Hepatocyte (in vitro differentiated cells): ENCODE data around the gene ADAMTSL1. TPM values are rescaled to one million over a fixed set of nuclear protein-coding genes. Genes with fewer than 3 reads are reported as not detected.

Experiments
- DNase-seq: peaks from one replicate; pipeline ENCODE4 v3.0.0-alpha.2; 2016; ENCODE audit warnings: low spot score
- H2AFZ ChIP-seq: fragments of 200-600 bp; sonication (generic); 2 replicates; pipeline ENCODE4 v1.6.0; 2016; ENCODE audit warnings: antibody characterized with exemption, mild to moderate bottlenecking
- H3K27ac ChIP-seq: fragments of 200-600 bp; sonication (generic); 2 replicates; pipeline ENCODE4 v1.5.1; 2016; ENCODE audit warnings: mild to moderate bottlenecking
- H3K27me3 ChIP-seq: fragments of 200-600 bp; sonication (generic); 2 replicates; pipeline ENCODE4 v1.6.1; 2016
- H3K36me3 ChIP-seq: fragments of 200-600 bp; sonication (generic); replicated peaks from 2 replicates; pipeline ENCODE4 v1.5.1; 2016; ENCODE audit warnings: low read depth; ENCODE audit not compliant: insufficient read depth
- H3K4me1 ChIP-seq: fragments of 200-600 bp; sonication (generic); 2 replicates; pipeline ENCODE4 v1.5.1; 2016; ENCODE audit warnings: mild to moderate bottlenecking, moderate library complexity; ENCODE audit not compliant: insufficient read depth
- H3K4me2 ChIP-seq: fragments of 200-600 bp; sonication (generic); 2 replicates; pipeline ENCODE4 v1.6.0; 2016
- H3K4me3 ChIP-seq: fragments of 200-600 bp; sonication (generic); 2 replicates; pipeline ENCODE4 v1.5.1; 2016; ENCODE audit warnings: mild to moderate bottlenecking
- H3K79me2 ChIP-seq: fragments of 200-600 bp; sonication (generic); 2 replicates; pipeline ENCODE4 v1.6.0; 2017; ENCODE audit warnings: mild to moderate bottlenecking
- H3K9me2 ChIP-seq: fragments of 200-600 bp; sonication (generic); replicated peaks from 2 replicates; pipeline ENCODE4 v1.6.0; 2017; ENCODE audit warnings: mild to moderate bottlenecking; ENCODE audit not compliant: insufficient read depth
- H3K9me3 ChIP-seq: fragments of 200-600 bp; sonication (generic); 2 replicates; pipeline ENCODE4 v1.5.1; 2016; ENCODE audit warnings: low read depth, mild to moderate bottlenecking
- H4K20me1 ChIP-seq: fragments of 200-600 bp; sonication (generic); 2 replicates; pipeline ENCODE4 v1.6.0; 2016; ENCODE audit warnings: mild to moderate bottlenecking; ENCODE audit not compliant: insufficient read depth, poor library complexity, severe bottlenecking
- EZH2 ChIP-seq: fragments of 200-600 bp; sonication (generic); IDR thresholded peaks from 2 replicates; pipeline ENCODE4 v1.6.1; 2016; ENCODE audit warnings: antibody characterized with exemption, mild to moderate bottlenecking, borderline replicate concordance
- EZH2phosphoT487 ChIP-seq: fragments of 200-600 bp; sonication (generic); IDR thresholded peaks from one replicate; pipeline ENCODE4 v1.6.1; 2018; ENCODE audit warnings: antibody characterized with exemption, mild to moderate bottlenecking, low read depth, moderate library complexity; ENCODE audit not compliant: unreplicated experiment, severe bottlenecking
- WGBS: methylation state at CpG from one replicate; pipeline ENCODE4 v1.1.6; 2016; ENCODE audit warnings: low lambda C conversion rate; ENCODE audit errors: missing lambda C conversion rate; 5-methylcytosine and 5-hydroxymethylcytosine counted together
- polyA plus RNA-seq: library from polyadenylated mRNA; unstranded; fragments of >200 nt; fragmentation: Nextera tagmentation; extraction: Ambion mirVana; gene quantifications from 2 replicates; pipeline ENCODE4 v1.2.1, GENCODE V29; 2016
- total RNA-seq: library from RNA; depleted of rRNA; stranded (reverse); fragments of >200 nt; gene quantifications from 2 replicates; pipeline ENCODE4 v1.2.3, GENCODE V29; 2014
- TF ChIP-seq, protein P1 (sequence below): fragments of 200-600 bp; sonication (generic); IDR thresholded peaks from 2 replicates; pipeline ENCODE4 v1.5.1; 2016; ENCODE audit warnings: antibody characterized with exemption, mild to moderate bottlenecking; ENCODE audit not compliant: poor library complexity

The ADAMTSL1 gene
- total and polyA plus RNA-seq, 2 experiments from 2014 or later = 7.2 to 24.0 TPM

DNA sequence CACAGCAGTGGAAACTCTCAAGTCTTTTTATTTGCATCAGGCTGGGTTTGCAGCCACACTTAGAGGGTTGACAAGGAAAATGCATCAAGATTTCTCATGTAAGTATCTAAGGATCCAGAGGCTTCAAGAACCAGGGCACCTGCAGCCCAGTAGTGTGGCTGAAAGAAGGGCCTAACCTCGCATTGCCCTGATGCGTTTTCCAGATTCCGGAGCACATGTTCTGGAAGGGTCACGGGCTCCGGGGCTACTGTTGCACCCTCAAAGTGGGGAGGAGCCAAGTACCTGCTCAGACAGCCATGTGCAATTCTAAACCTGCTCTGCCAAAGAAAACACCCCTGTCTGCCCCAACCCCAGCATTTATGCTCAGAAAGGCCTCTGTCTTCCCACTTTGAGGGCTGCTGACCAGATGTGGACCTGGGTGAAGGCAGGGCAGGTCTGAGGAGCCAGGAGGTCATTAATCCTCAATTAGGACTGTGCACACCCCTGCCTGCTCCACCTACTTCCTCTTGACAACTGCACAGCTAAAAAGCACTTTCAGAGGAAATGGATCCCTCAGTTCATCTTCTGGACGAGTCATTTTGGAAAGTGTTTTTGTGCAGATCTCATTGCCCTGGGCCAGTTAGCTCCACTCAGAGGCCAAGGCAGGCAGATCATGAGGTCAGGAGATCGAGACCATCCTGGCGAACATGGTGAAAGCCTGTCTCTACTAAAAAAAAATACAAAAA, 448.4 kb downstream of the ADAMTSL1 start:
- H4K20me1 ChIP-seq = no peaks in the 10 kb centered on the region
- no peaks in the 10 kb centered on the region for H3K4me1 ChIP-seq
- H3K27ac ChIP-seq = no peak overlapping the region
- DNase-seq = no peak
- no peaks in the 10 kb centered on the region for H3K9me2 ChIP-seq
- 87% methylated on average over 8 of the region's 8 CpGs for WGBS
- H3K27me3 ChIP-seq = no peaks in the 10 kb centered on the region
- TF ChIP-seq, protein P1, sequence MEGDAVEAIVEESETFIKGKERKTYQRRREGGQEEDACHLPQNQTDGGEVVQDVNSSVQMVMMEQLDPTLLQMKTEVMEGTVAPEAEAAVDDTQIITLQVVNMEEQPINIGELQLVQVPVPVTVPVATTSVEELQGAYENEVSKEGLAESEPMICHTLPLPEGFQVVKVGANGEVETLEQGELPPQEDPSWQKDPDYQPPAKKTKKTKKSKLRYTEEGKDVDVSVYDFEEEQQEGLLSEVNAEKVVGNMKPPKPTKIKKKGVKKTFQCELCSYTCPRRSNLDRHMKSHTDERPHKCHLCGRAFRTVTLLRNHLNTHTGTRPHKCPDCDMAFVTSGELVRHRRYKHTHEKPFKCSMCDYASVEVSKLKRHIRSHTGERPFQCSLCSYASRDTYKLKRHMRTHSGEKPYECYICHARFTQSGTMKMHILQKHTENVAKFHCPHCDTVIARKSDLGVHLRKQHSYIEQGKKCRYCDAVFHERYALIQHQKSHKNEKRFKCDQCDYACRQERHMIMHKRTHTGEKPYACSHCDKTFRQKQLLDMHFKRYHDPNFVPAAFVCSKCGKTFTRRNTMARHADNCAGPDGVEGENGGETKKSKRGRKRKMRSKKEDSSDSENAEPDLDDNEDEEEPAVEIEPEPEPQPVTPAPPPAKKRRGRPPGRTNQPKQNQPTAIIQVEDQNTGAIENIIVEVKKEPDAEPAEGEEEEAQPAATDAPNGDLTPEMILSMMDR = no peak
- no peak for TF ChIP-seq EZH2phosphoT487
- H3K36me3 ChIP-seq = no peaks in the 10 kb centered on the region
- H3K4me2 ChIP-seq = no peak overlapping the region
- no peak overlapping the region for H2AFZ ChIP-seq
- no peaks in the 10 kb centered on the region for H3K9me3 ChIP-seq
- no peak overlapping the region for H3K4me3 ChIP-seq
- H3K79me2 ChIP-seq = no peaks in the 10 kb centered on the region

DNA sequence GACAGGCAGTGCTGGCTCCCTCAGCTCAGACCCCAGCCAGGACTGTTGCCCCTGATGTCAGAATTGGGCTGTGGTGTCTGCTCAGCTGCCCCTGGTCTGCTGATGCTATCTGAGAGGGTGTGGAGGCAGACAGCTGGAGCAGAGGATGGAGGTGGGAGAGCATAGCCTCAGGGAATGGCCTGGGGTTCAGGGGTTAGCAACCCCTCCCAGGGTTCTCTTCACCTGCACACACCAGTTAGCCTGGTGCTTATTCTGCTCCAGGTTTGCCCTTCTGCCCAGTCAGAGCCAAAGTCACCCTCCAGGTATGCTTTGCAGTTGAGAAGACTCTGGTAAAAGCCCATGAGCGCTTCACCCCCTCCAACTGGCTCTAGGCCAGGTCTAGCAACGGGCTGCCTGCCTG, 449.2 kb downstream of the ADAMTSL1 start:
- Histone ChIP-seq H3K27me3 (no peaks in the 10 kb centered on the region), H3K4me1 (no peaks in the 10 kb centered on the region), H3K9me2 (no peaks in the 10 kb centered on the region), H3K9me3 (no peaks in the 10 kb centered on the region), H3K36me3 (no peaks in the 10 kb centered on the region), H2AFZ (no peak overlapping the region), H3K27ac (no peak overlapping the region), H3K79me2 (no peaks in the 10 kb centered on the region), H3K4me3 (no peak overlapping the region), H4K20me1 (no peaks in the 10 kb centered on the region), H3K4me2 (no peak overlapping the region)
- no peak for TF ChIP-seq EZH2
- TF ChIP-seq, protein P1 = no peak
- TF ChIP-seq EZH2phosphoT487 = no peak
- DNase-seq = no peak
- 67% methylated on average over 2 of the region's 2 CpGs for WGBS

DNA sequence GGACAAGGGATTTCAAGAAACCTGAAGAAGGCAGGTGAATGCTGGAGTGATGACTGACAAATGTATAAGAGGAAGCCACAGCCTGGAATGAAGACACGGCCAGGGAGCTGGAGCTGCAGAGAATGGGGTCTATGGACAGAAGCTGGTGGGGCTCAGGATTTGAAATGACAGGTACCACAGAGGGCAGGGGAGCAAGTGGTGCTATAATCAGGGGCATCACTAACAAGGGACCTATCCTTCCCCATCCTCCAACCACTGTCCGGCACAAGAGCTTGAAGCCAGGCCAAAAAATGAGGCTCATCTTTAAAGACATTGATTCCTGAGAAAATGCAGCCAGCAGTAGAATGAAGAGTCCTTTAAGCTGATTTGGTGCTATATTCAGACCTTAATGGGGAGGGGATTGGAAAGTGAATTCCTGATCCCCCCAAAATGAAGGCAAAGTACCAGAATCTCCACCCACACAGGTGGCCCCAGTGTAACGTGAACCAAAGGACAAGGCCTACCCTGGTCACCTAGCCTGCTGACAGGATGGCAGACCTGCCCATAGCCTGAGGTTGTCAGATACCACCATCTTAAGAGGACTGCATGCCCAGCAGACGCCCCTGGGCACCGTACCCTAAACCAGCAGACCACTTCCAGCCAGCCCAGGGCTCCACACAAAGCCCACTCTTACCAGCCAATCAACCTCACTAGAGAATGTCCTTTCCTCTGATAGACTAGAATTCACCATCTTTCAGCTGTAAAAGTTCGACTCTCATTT, 449.9 kb downstream of the ADAMTSL1 start:
- TF ChIP-seq EZH2 (no peak), EZH2phosphoT487 (no peak)
- TF ChIP-seq, protein P1 = no peak
- DNase-seq = no peak
- WGBS = 94% methylated on average over 6 of the region's 6 CpGs
- Histone ChIP-seq H3K4me3 (no peak overlapping the region), H2AFZ (no peak overlapping the region), H3K36me3 (no peaks in the 10 kb centered on the region), H3K4me2 (no peak overlapping the region), H3K9me2 (no peaks in the 10 kb centered on the region), H3K4me1 (no peaks in the 10 kb centered on the region), H3K9me3 (no peaks in the 10 kb centered on the region), H3K27ac (no peak overlapping the region), H3K79me2 (no peaks in the 10 kb centered on the region), H3K27me3 (no peaks in the 10 kb centered on the region), H4K20me1 (no peaks in the 10 kb centered on the region)
